Astrocyte (in vitro differentiated cells and primary cell): ENCODE data around the gene PTPN13. TPM values are rescaled to one million over a fixed set of nuclear protein-coding genes. Genes with fewer than 3 reads are reported as not detected.
A peak's percentile ranks its signal among the peaks of the same experiment; 100 is the strongest.

Experiments used
- DNase-seq: peaks from one replicate; pipeline ENCODE4 v3.0.0-alpha.2; 2010; ENCODE audit warnings: low read depth
- FAIRE-seq: peaks from 2 replicates; lab custom pipeline; 2011; peaks lifted over from hg19 to GRCh38; lab: Jason Lieb, UNC
- H2AFZ ChIP-seq: 2 replicates; pipeline ENCODE4 v1.6.0; 2012; ENCODE audit warnings: low read depth, low read length, inconsistent platforms
- H3K27ac ChIP-seq: 2 replicates; pipeline ENCODE4 v1.5.1; 2011; ENCODE audit warnings: low read depth, low read length, inconsistent platforms
- H3K27me3 ChIP-seq: 2 replicates; pipeline ENCODE4 v1.6.0; 2011; ENCODE audit warnings: low read length, inconsistent platforms; ENCODE audit not compliant: insufficient read depth
- H3K36me3 ChIP-seq: 2 replicates; pipeline ENCODE4 v1.5.1; 2011; ENCODE audit warnings: low read length, inconsistent platforms; ENCODE audit not compliant: insufficient read depth
- H3K4me1 ChIP-seq: 2 replicates; pipeline ENCODE4 v1.5.1; 2011; ENCODE audit warnings: low read length, inconsistent platforms; ENCODE audit not compliant: insufficient read depth
- H3K4me2 ChIP-seq: 2 replicates; pipeline ENCODE4 v1.6.0; 2012; ENCODE audit warnings: low read length, inconsistent platforms
- H3K4me3 ChIP-seq: 2 replicates; pipeline ENCODE4 v1.5.1; 2011; ENCODE audit warnings: low read depth, mild to moderate bottlenecking, low read length, inconsistent platforms; ENCODE audit not compliant: insufficient read depth
- H3K79me2 ChIP-seq: 2 replicates; pipeline ENCODE4 v1.6.0; 2012; ENCODE audit warnings: mild to moderate bottlenecking, low read length, inconsistent platforms; ENCODE audit not compliant: insufficient read depth
- H3K9ac ChIP-seq: 2 replicates; pipeline ENCODE4 v1.6.0; 2012; ENCODE audit warnings: mild to moderate bottlenecking, low read length, inconsistent platforms
- H3K9me3 ChIP-seq: 2 replicates; pipeline ENCODE4 v1.5.1; 2012; ENCODE audit warnings: low read depth, mild to moderate bottlenecking, low read length, inconsistent platforms; ENCODE audit not compliant: insufficient read depth
- H4K20me1 ChIP-seq: 2 replicates; pipeline ENCODE4 v1.6.0; 2012; ENCODE audit warnings: low read length, inconsistent platforms; ENCODE audit not compliant: insufficient read depth
- H3K27ac Mint-ChIP-seq: one replicate; pipeline ENCODE4 v1.8.0; 2021; ENCODE audit warnings: mild to moderate bottlenecking, mixed read lengths; ENCODE audit not compliant: unreplicated experiment
- H3K27me3 Mint-ChIP-seq: one replicate; pipeline ENCODE4 v1.8.0; 2021; ENCODE audit warnings: low read depth, mixed read lengths; ENCODE audit not compliant: unreplicated experiment
- H3K36me3 Mint-ChIP-seq: one replicate; pipeline ENCODE4 v1.8.0; 2021; ENCODE audit warnings: low read depth, mixed read lengths; ENCODE audit not compliant: unreplicated experiment
- H3K4me1 Mint-ChIP-seq: one replicate; pipeline ENCODE4 v1.8.0; 2021; ENCODE audit warnings: low read depth, mixed read lengths; ENCODE audit not compliant: unreplicated experiment
- H3K4me3 Mint-ChIP-seq: one replicate; pipeline ENCODE4 v1.8.0; 2021; ENCODE audit warnings: mild to moderate bottlenecking, moderate library complexity, mixed read lengths; ENCODE audit not compliant: unreplicated experiment
- H3K9me3 Mint-ChIP-seq: one replicate; pipeline ENCODE4 v1.8.0; 2021; ENCODE audit warnings: mild to moderate bottlenecking, mixed read lengths; ENCODE audit not compliant: unreplicated experiment
- CTCF ChIP-seq: IDR thresholded peaks from 2 replicates; pipeline ENCODE4 v1.5.1; 2011; ENCODE audit warnings: low read depth, mild to moderate bottlenecking, inconsistent platforms, low read length, moderate library complexity; ENCODE audit not compliant: insufficient read depth
- EZH2 ChIP-seq: IDR thresholded peaks from 2 replicates; pipeline ENCODE4 v1.6.1; 2012; ENCODE audit warnings: mild to moderate bottlenecking, low read length, inconsistent platforms; ENCODE audit not compliant: insufficient read depth
- total RNA-seq: library from RNA; stranded (reverse); gene quantifications from 2 replicates; pipeline ENCODE4 v1.2.1, GENCODE V29; 2021

The PTPN13 gene
- total RNA-seq, 1 donor from 2014 or later, result 46.2 TPM

DNA sequence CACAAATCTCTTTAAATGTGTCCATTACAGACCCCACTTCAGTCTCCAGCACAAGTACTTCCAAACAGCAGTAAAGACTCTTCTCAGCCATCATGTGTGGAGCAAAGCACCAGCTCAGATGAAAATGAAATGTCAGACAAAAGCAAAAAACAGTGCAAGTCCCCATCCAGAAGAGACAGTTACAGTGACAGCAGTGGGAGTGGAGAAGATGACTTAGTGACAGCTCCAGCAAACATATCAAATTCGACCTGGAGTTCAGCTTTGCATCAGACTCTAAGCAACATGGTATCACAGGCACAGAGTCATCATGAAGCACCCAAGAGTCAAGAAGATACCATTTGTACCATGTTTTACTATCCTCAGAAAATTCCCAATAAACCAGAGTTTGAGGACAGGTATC, 177.0 kb downstream of the PTPN13 start:
- Histone ChIP-seq H3K36me3 (peaks cover 9% of the 10 kb centered on the region), H2AFZ (no peak overlapping the region), H3K4me1 (no peaks in the 10 kb centered on the region), H3K27ac (no peak overlapping the region), H3K4me3 (no peak overlapping the region), H3K4me2 (no peak overlapping the region), H3K9me3 (no peaks in the 10 kb centered on the region), H4K20me1 (no peaks in the 10 kb centered on the region), H3K79me2 (no peaks in the 10 kb centered on the region), H3K27me3 (no peaks in the 10 kb centered on the region), H3K9ac (no peak overlapping the region)
- DNase-seq (no peak), FAIRE-seq (no peak)
- Mint-ChIP-seq H3K4me3 (no peak overlapping the region), H3K4me1 (no peaks in the 10 kb centered on the region), H3K27me3 (no peaks in the 10 kb centered on the region), H3K9me3 (no peaks in the 10 kb centered on the region), H3K27ac (no peak overlapping the region), H3K36me3 (peaks cover 18% of the 10 kb centered on the region)
- TF ChIP-seq CTCF, result no peak
- TF ChIP-seq EZH2, result no peak

DNA sequence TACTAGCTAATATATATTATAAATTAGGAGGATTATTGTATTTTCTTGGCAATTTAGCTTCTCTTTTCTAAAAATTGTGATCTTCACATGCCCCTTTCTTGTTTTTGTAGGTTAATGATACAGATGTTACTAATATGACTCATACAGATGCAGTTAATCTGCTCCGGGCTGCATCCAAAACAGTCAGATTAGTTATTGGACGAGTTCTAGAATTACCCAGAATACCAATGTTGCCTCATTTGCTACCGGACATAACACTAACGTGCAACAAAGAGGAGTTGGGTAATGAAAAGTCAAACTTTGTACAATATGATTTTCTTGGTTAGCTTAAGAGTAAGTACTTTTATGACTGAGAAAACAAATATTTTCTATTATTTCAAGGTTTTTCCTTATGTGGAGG, 180.9 kb downstream of the PTPN13 start:
- Histone ChIP-seq H3K9ac (no peak overlapping the region), H4K20me1 (no peaks in the 10 kb centered on the region), H3K4me3 (no peak overlapping the region), H3K79me2 (no peaks in the 10 kb centered on the region), H3K4me1 (no peaks in the 10 kb centered on the region), H3K9me3 (no peaks in the 10 kb centered on the region), H3K27me3 (no peaks in the 10 kb centered on the region), H3K4me2 (no peak overlapping the region), H3K27ac (no peak overlapping the region), H3K36me3 (peaks cover 9% of the 10 kb centered on the region), H2AFZ (no peak overlapping the region)
- no peak overlapping the region for H3K27ac Mint-ChIP-seq
- FAIRE-seq, result no peak
- H3K4me3 Mint-ChIP-seq, result no peak overlapping the region
- peaks cover 19% of the 10 kb centered on the region for H3K36me3 Mint-ChIP-seq
- TF ChIP-seq EZH2 (no peak), CTCF (no peak)
- no peaks in the 10 kb centered on the region for H3K9me3 Mint-ChIP-seq
- DNase-seq, result no peak
- no peaks in the 10 kb centered on the region for H3K27me3 Mint-ChIP-seq
- no peaks in the 10 kb centered on the region for H3K4me1 Mint-ChIP-seq

DNA sequence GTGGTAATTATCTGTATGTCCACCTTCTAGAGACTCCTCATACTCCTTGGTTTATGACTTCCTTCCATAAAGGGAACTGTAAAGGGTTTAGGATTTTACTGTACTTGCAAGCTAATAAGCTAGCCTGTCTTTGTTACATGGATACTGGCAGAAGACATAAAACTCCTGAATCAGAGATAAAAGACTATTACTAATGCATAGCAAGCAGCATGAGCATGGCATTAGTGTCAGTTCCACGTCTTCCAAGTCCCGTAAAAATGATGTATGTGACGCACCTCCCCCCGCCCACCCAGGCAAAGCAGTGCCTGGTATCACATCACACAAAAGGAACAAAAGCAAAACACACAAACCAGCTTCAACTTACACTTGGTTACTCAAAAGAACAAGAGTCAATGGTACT, 184.1 kb downstream of the PTPN13 start:
- Mint-ChIP-seq H3K36me3 (peaks cover 13% of the 10 kb centered on the region), H3K4me3 (no peak overlapping the region), H3K9me3 (no peaks in the 10 kb centered on the region), H3K27me3 (no peaks in the 10 kb centered on the region), H3K27ac (no peak overlapping the region), H3K4me1 (no peaks in the 10 kb centered on the region)
- Histone ChIP-seq H3K4me1 (no peaks in the 10 kb centered on the region), H3K4me3 (no peak overlapping the region), H3K36me3 (no peaks in the 10 kb centered on the region), H3K79me2 (no peaks in the 10 kb centered on the region), H3K27ac (no peak overlapping the region), H3K9me3 (no peaks in the 10 kb centered on the region), H4K20me1 (no peaks in the 10 kb centered on the region), H3K27me3 (no peaks in the 10 kb centered on the region), H2AFZ (no peak overlapping the region), H3K9ac (no peak overlapping the region), H3K4me2 (no peak overlapping the region)
- DNase-seq (no peak), FAIRE-seq (peak; percentile 9)
- TF ChIP-seq EZH2, result no peak
